Neural crest cell (in vitro differentiated cells): ENCODE data around the gene SLC43A3. TPM values are rescaled to one million over a fixed set of nuclear protein-coding genes. Genes with fewer than 3 reads are reported as not detected.

Source experiments
- DNase-seq: peaks from one replicate; pipeline ENCODE4 v3.0.0; 2021; ENCODE audit warnings: low read depth, mixed read lengths, low spot score
- H3K27ac Mint-ChIP-seq: one replicate; pipeline ENCODE4 v1.8.0; 2021; ENCODE audit warnings: mild to moderate bottlenecking, mixed read lengths; ENCODE audit not compliant: unreplicated experiment
- H3K27me3 Mint-ChIP-seq: 2 replicates; pipeline ENCODE4 v1.8.0; 2021; ENCODE audit warnings: low read depth, mild to moderate bottlenecking, mixed read lengths
- H3K36me3 Mint-ChIP-seq: 2 replicates; pipeline ENCODE4 v1.8.0; 2021; ENCODE audit warnings: low read depth, mild to moderate bottlenecking, mixed read lengths
- H3K4me1 Mint-ChIP-seq: 2 replicates; pipeline ENCODE4 v1.8.0; 2021; ENCODE audit warnings: mixed read lengths
- H3K4me3 Mint-ChIP-seq: one replicate; pipeline ENCODE4 v1.8.0; 2021; ENCODE audit warnings: mild to moderate bottlenecking, mixed read lengths
- H3K9me3 Mint-ChIP-seq: 2 replicates; pipeline ENCODE4 v1.8.0; 2021; ENCODE audit warnings: mixed read lengths
- CTCF ChIP-seq: fragments of 200-600 bp; sonication (generic); conservative IDR thresholded peaks from 2 replicates; pipeline ENCODE4 v1.5.0; 2021; ENCODE audit warnings: antibody characterized with exemption, mild to moderate bottlenecking
- total RNA-seq: library from RNA; stranded (reverse); gene quantifications from 2 replicates; pipeline ENCODE4 v1.2.1, GENCODE V29; 2021

Gene SLC43A3
- total RNA-seq, 1 donor from 2014 or later: 52.9 TPM

- no peaks in the 10 kb centered on the region for H3K4me1 Mint-ChIP-seq
- TF ChIP-seq CTCF: no peak
- peaks cover 4% of the 10 kb centered on the region for H3K36me3 Mint-ChIP-seq
- H3K27ac Mint-ChIP-seq: no peak overlapping the region
- H3K27me3 Mint-ChIP-seq: peaks cover 14% of the 10 kb centered on the region
- H3K9me3 Mint-ChIP-seq: no peaks in the 10 kb centered on the region
- no peak for DNase-seq
- no peak overlapping the region for H3K4me3 Mint-ChIP-seq
These were observed 24.5 kb downstream of the SLC43A3 start for GRCh38 chr11:57402188-57403002.

GRCh38 chr11:57399972-57400578 is 26.8 kb downstream of the SLC43A3 start:
- TF ChIP-seq CTCF: no peak

GRCh38 chr11:57399221-57399620 is 27.7 kb downstream of the SLC43A3 start:
- TF ChIP-seq CTCF: no peak
- Mint-ChIP-seq H3K4me3 (no peak overlapping the region), H3K27me3 (peaks cover 17% of the 10 kb centered on the region), H3K4me1 (no peaks in the 10 kb centered on the region), H3K9me3 (no peaks in the 10 kb centered on the region), H3K36me3 (no peaks in the 10 kb centered on the region), H3K27ac (no peak overlapping the region)
- no peak for DNase-seq

More at GRCh38 chr11:57399972-57400578, 26.8 kb downstream of the SLC43A3 start:
- H3K36me3 Mint-ChIP-seq: peaks cover 3% of the 10 kb centered on the region
- no peak overlapping the region for H3K4me3 Mint-ChIP-seq
- H3K27ac Mint-ChIP-seq: no peak overlapping the region
- H3K27me3 Mint-ChIP-seq: peaks cover 14% of the 10 kb centered on the region
- H3K9me3 Mint-ChIP-seq: no peaks in the 10 kb centered on the region
- DNase-seq: no peak
- H3K4me1 Mint-ChIP-seq: no peaks in the 10 kb centered on the region

GRCh38 chr11:57397394-57397990 is 29.4 kb downstream of the SLC43A3 start:
- Mint-ChIP-seq H3K4me3 (no peak overlapping the region), H3K27me3 (peaks cover 18% of the 10 kb centered on the region), H3K36me3 (no peaks in the 10 kb centered on the region), H3K9me3 (no peaks in the 10 kb centered on the region), H3K27ac (no peak overlapping the region), H3K4me1 (no peaks in the 10 kb centered on the region)
- TF ChIP-seq CTCF: no peak
- DNase-seq: no peak

- Mint-ChIP-seq H3K27ac (no peak overlapping the region), H3K4me3 (no peak overlapping the region), H3K4me1 (no peaks in the 10 kb centered on the region), H3K36me3 (no peaks in the 10 kb centered on the region), H3K27me3 (peaks cover 21% of the 10 kb centered on the region), H3K9me3 (no peaks in the 10 kb centered on the region)
- DNase-seq: no peak
- no peak for TF ChIP-seq CTCF
These were observed 30.2 kb downstream of the SLC43A3 start for GRCh38 chr11:57396744-57397143.
